Kidney glomerular epithelial cell (primary cell): Measurements from ENCODE around the gene SREBF2.
"Not testable (repeated sequence)": the region's sequence is repeated elsewhere in the genome, so short reads cannot be mapped to it uniquely, and the experiment has no call there.

ENCODE experiments used
- DNase-seq: peaks from one replicate; lab custom pipeline; 2025; lab: John Stamatoyannopoulos, UW

SREBF2 gene

DNA sequence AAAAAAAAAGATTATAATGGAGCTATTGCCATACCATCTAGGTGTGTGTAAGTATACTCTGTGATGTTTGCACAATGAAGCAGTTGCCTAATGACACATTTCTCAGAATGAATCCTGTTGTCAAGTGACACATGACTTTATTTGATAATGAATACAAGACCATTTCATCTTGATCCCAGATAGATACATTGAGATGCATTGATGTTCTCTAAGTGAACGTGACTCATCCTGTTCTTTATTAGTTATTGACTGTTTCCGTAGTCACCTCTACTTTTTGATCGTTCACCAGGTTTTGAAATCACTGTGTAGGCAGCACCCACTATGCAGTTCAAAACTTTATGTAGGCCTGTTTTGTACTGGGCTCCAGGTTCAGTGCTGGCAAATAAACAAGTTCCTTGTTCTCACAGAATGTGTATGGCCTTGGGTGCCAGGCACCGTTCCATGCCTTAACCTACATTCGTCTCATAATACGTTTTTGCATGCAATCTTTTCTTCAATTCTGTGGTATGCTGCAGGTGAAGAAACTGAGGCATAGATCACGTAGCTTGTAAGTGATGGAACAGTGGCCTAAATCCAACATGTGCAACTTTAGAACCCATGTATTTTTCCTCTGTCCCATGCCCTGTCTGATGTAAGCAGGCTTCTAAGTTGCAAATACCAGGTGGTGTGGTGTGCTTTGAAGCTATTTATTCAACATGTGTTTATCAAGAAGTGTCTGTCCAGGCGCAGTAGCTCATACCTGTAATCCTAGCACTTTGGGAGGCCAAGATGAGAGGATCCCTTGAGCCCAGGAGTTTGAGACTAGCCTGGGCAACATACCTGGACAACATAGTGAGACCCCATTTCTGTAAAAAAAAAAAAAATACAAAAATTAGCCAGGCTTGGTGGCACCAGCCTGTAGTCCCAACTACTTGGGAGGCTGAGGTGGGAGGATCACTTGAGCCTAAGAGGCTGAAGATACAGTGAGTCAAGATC, 10.4 kb downstream of the SREBF2 start:
- DNase-seq, result no peak

DNA sequence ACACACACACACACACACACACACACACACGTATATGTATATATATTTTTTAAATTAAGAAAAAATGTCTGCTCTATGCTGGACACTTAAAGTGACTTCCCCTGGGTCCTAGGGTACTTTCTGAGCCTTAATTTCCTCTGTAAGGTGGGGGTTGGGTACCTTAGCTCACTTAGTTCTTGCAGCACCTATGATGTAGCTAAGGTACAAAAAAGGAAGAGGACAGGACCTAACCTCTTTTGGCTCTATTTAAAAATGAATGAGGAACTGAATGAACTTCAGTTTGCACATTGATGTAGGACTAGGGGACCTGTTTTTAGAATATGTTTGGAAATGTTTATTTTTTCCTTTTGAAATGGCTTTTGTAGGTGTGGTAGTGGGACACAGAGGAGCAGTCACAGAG, 11.1 kb downstream of the SREBF2 start:
- DNase-seq, result no peak

GRCh38 chr22:41844513-41844912, 11.6 kb downstream of the SREBF2 start:
- no peak for DNase-seq

DNA sequence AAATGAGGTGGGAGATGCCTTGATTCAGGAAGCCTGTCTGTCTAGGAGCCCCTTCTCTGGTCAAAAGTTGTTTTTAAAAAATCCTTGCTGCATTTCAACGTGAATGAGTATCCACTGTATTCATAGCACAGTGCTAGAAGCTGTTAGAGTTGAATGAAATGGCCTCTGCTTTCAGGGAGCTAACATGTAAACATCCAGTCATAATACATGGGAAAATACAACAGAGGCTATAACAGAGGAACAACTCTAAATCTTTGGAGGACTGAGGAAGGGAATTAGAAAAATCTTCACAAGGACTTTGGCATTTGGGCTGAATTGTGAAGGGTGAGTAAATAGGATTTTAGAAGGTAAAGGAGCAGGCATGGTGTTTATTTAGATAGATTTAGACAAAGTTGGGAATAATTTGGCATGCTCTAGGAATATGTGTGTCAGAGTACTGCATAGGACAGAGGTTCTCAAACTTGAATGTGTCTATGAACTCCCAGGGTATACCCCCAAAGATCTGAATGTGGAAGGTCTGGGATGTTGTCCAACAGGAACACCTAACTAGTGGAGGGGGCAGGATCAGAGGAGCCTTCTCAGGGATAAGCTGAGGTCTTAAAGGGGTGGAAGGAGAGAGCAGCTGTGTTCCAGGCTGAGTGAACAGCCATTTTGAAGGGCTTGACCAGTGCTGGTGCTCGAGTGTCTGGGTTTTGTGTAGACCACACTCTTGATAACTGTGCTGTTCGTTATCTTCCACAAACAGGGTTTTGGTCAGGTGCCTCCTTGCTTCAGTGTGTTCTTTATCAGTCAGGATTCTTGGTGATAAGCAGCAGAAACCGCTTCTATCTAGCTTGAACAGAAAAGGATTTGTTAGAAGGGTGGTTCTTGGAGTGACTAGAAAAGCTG, 12.7 kb downstream of the SREBF2 start:
- DNase-seq, result no peak

DNA sequence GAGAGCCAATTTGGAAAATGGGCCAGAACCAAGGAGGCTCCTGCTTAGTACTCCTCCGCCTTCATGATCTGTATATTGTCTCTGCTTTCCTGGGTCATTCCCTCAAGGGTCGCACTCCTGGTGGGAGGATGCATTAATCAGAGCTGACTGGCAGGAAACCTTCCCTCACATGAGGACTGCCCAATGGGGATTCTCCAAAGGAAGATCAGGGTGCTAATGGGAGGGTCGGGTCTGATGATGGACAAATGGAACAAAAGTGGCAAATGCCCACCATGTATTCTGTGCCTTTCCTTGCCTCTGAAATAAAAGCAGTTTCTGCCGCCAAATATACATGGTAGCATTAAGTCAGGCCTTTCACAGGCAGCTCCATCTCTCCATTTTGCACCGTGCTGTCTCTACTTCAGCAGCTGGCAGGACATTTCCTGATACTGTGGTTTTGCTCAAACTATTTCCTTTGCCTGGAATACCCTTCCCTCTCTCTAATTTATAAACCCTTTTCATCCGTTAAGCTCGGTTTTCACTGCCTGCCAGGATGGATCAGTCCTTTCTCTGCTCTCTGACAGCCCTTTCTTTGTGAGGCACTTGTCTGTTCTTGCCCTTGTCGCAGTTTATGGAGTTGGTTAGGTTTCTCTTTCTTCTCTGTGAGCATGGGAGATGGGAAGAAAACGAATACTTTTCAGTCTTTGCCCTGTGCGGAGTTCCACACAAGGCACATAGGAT, 13.5 kb downstream of the SREBF2 start:
- DNase-seq, result no peak

GRCh38 chr22:41847300-41847699, 14.4 kb downstream of the SREBF2 start:
- DNase-seq, result no peak

DNA sequence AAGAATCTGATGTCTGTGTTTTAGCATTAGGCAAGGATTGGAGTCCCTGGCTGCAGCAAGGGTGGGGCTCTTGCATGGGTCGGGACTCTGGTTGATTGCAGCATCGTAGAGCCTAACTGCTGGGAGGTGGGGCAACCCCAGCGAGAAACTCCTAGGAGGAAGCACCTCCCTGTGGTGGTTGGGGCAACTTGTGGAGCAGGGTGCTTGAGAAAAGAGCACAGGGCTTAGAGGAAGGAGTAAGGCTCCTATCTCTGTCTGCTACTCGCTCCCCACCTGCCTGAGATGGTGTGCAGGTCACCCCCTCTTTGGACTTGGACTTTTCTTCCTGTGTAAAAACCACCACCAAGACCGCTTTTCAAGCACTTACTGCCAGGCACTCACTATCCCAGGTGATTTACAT, 15.6 kb downstream of the SREBF2 start:
- DNase-seq, result no peak

DNA sequence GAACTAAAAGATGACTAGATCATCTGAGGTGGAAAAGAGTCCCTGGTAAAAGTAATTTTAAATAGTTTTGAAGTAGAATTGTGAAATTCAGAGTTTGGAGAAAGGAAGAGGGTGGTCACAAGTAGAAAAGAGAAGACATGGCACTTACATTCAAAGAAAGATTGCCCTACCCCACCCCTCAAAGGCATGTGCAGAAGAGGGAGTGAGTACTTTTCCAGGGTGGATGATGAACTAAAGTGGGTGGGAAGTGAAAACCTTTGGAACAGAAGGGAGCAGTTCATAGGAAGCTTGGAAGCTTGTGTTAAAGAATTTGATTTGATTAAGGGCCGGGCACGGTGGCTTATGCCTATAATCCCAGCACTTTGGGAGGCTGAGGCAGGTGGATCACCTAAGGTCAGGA, 23.6 kb downstream of the SREBF2 start:
- DNase-seq, result no peak

DNA sequence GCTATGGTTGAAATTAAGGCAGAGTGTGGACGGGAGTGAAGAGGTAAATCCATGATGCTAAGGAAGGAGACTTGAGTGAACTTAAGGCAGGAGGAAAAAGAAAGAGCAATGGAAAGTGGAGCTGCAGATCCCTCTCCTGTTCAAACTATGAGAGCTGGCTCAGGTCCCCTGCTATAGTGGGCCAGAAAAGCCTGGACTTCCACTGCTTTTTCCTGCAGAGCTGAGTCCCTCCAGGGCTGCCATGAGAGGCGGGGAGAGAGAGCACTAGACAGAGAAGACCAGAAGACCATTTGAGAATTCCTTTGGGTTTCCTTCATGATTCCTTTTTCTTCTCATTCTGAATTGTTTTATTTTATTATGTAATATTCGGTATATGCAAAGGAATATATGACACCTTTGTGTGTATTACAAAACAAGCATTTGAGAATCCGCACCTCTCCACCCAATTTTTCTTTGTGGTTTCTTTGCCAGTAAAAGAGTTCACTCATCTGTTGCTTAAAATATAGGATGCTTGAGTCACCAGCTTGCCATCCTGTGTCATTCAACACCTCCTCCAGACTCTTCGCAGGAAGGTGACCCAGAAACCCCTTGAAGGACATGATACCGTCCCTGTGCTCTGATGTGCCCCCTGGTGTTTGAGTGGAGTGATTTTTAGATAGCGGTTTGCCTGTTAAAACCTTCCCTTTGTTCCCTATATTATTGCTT, 24.4 kb downstream of the SREBF2 start:
- peak; percentile 31 for DNase-seq

GRCh38 chr22:41857860-41858199, 24.9 kb downstream of the SREBF2 start:
- no peak for DNase-seq

GRCh38 chr22:41862160-41862529, 29.2 kb downstream of the SREBF2 start:
- DNase-seq, result peak; percentile 19

- DNase-seq, result no peak
These were observed 29.8 kb downstream of the SREBF2 start for GRCh38 chr22:41862530-41863266.

DNA sequence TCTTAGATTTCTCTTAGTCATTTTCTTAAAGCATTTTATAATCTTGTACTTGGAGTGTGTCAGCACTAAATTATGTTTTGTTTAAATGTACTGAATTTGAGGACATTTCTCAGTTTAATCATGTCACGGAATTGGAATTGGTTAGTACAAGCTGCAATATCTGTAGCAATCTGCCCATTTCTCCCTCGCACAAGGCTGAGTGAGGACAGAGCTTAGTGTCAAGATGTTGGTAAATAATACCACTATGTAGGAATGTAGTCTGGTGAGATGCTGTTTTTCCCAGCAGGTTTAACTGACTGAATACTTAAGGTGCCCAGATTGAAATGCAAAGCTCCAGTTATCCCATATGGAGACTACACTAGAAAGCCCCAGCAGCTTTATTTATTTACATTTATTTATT, 30.6 kb downstream of the SREBF2 start:
- no peak for DNase-seq

DNA sequence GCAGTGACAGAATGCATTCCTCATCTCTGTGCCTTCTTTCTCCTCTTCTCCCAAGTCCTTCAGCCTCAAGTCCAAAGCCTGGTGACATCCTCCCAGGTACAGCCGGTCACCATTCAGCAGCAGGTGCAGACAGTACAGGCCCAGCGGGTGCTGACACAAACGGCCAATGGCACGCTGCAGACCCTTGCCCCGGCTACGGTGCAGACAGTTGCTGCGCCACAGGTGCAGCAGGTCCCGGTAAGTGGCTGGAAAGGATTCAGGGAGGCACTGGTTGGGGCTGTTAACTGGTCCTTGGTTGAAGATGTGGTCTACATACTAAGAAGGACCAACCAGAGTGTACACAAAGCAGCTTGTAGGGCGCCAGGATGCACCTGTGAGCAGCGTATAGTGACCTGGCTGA, 35.7 kb downstream of the SREBF2 start:
- no peak for DNase-seq

GRCh38 chr22:41870081-41870480, 37.2 kb downstream of the SREBF2 start:
- not testable (repeated sequence) for DNase-seq

DNA sequence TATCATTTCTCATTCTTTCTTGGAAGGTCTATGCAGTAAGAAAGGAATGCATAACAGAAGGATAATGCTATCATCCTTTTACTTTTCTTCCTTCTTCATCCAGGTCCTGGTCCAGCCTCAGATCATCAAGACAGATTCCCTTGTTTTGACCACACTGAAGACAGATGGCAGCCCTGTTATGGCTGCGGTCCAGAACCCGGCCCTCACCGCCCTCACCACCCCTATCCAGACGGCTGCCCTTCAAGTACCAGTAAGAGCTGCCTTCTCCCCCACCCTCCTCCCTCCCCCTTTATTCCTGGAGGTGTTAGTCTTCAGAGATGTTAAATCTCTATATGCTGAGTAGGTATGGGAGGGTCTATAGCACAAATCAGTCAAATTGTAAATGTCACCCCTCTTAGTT, 37.9 kb downstream of the SREBF2 start:
- DNase-seq, result no peak

DNA sequence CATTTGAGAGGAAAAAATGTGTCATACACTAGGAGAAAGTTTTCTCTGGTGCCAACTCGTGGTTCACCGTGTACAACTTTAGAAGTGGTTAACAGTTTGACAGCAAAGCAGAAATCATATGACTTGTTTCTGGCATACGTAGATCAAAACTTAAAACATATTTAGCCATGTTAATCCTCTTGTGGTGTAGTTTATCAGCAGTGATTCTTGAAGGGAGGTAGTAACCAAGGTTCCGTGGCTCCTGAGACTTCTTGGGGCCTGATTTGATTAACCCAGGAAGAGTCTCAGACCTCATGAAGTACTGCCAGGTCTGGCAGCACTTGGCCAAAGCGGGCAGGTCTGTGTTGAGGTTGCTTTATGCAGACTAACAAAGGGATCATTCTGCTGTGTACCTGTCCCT, 40.5 kb downstream of the SREBF2 start:
- DNase-seq, result no peak

- DNase-seq, result no peak
These were observed 41.2 kb downstream of the SREBF2 start for GRCh38 chr22:41874090-41874489.

- no peak for DNase-seq
These were observed 42.8 kb downstream of the SREBF2 start for GRCh38 chr22:41875531-41876270.

DNA sequence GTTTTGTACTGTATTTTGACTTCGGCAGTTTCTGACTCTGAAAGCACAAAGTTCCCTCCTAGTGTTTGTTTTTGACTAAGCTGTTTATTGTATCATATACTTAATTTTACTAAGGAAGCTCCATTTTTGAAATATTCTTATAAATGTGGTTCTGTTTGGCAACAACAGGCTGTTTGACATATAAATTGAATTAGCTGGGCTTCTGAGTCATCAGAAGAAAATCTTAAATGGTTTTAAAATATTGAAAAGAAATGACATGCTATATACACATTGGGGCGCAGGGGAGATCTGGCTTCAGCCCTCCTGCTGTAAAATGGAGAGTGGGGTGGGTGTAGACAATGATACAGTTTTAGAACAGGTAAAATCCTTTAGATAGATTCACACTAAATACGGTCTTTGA, 43.4 kb downstream of the SREBF2 start:
- no peak for DNase-seq
